OCI-M2 (cell line): Measurements from ENCODE around the gene PPHLN1.

Experiments
- DNase-seq: peaks from one replicate; lab custom pipeline; 2025; ENCODE audit not compliant: unreplicated experiment; lab: John Stamatoyannopoulos, UW

PPHLN1 gene

GRCh38 chr12:42325653-42326474, at the start of gene PPHLN1, which contains the start of gene ZCRB1:
Gene PPHLN1 (plus strand): TSS chr12:42326167. CDS start chr12:42335903, 9,736 bp downstream.
Gene ZCRB1 (minus strand): TSS chr12:42326094. CDS start chr12:42324102, 1,992 bp downstream.
- DNase-seq: no peak

DNA sequence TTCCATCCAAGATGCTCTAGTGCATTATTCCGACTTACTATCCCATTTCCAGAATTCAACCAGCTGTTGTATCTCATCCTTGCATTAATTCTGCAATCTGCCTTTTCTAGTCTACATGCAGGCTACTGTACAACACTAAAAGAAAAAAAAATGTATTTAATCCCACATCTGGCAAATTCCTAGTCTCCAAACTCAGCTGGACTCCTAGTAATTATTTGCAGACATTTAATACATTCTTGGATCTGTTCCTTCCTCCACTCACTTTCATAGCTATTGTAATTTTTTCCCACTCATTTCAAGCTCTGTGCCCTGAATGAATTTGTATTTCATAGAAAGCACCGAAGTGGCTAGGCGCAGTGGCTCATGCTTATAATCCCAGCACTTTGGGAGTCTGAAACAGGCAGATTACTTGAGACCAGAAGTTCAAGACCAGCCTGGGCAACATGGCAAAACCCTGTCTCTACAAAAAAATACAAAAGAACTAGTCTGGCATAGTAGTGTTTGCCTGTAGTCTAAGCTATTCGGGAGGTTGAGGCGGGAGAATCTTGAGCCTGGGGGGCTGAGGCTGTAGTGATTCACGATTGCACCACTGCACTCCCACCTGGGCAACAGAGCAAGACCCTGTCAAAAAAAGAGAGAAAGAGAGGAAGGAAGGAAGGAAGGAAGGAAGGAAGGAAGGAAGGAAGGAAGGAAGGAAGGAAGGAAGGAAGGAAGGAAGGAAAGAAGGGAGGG, 48.4 kb upstream of the PPHLN1 start:
- DNase-seq: no peak

GRCh38 chr12:42278128-42278510, 47.8 kb upstream of the PPHLN1 start:
- no peak for DNase-seq

DNA sequence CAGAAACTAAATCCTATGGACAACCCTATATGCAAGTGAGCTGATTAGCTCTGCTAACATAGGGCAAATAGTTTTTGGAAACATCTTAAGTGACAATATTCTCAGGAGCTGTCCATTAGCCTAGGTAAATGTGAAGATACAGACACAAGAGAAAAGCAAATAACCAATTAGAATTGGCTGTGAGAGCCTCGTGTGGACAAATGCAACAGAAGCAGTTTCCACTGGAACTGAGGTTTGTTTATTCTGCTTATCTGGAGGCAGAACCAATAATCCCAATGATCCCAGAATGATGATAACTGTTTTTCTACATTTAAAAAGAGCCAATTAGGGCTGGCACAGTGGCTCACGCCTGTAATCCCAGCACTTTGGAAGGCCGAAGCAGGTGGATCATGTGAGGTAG, 44.7 kb upstream of the PPHLN1 start:
- no peak for DNase-seq

GRCh38 chr12:42281844-42282243, 44.1 kb upstream of the PPHLN1 start:
- DNase-seq: no peak

GRCh38 chr12:42282294-42282693, 43.7 kb upstream of the PPHLN1 start:
- no peak for DNase-seq

- DNase-seq: no peak
These were observed 42.2 kb upstream of the PPHLN1 start for GRCh38 chr12:42283739-42284138.

DNA sequence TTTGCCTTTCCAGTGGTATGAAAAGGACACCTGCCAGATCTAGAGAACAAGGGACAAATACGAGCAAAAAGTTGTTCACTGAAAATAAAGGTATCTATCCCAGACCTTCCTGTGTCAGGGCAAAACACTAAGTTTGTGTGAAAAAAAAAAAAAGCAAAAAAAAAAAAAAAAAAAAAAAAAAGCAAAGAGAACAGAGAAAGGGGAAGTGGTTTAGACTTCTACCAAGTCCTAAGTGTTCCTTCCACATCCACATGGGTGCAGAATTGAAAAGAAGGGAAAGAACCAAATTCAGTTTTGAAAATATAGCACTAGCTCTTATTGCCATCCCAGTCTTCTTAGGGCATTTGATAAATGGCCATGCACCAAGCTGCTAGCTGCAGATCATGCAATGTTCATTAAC, 41.8 kb upstream of the PPHLN1 start:
- DNase-seq: no peak

- DNase-seq: no peak
These were observed 41.1 kb upstream of the PPHLN1 start for GRCh38 chr12:42284876-42285275.

GRCh38 chr12:42285431-42285830, 40.5 kb upstream of the PPHLN1 start:
- no peak for DNase-seq

DNA sequence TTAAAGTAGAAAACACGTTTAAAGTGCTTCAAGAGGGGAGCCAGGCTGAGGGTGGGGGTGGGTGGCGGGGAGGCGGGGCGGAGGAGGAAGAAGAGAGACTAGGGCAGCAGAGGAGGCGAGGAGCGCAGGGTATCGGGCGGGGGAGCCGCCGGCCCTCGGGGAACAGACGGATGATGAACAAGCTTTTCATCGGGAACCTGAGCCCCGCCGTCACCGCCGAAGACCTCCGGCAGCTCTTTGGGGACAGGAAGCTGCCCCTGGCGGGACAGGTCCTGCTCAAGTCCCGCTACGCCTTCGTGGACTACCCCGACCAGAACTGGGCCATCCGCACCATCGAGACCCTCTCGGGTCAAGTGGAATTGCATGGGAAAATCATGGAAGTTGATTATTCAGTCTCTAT, 39.2 kb upstream of the PPHLN1 start:
- DNase-seq: no peak

DNA sequence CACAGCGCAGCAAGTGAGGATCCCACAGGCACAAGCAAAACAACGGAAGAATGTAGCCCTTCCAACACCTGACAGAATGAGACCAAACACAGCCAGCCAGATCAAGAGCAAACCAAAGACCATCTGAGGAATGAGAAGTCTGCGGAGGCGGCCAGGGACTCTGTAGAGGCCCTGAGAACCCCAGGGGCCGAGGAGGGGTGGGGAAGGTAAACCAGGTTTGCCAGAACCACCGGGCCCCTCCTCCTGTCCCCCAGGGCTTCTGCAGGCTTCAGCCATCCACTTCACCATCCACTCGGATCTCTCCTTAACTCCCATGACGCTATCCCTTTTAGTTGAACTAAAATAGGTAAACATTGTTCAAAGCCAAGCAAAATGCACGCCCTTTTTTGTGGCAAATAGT, 37.4 kb upstream of the PPHLN1 start:
- DNase-seq: no peak

- DNase-seq: no peak
These were observed 34.3 kb upstream of the PPHLN1 start for GRCh38 chr12:42291680-42292079.

GRCh38 chr12:42296503-42297109, 29.4 kb upstream of the PPHLN1 start:
- no peak for DNase-seq

DNA sequence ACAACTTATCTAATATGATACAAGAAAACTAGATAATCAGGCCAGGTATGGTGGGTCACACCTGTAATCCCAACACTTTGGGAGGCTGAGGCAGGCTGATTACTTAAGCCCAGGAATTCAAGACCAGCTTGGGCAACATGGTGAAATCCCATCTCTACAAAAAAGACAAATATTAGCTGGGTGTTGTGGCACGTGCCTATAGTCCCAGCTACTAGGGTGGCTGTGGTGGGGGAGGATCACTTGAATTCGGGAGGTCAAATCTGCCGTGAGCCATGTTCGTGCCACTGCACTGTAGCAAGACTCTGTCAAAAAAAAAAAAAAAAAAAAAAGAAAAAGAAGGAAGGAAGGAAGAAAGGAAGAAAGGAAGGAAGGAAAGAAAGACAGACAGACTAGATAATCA, 27.1 kb upstream of the PPHLN1 start:
- DNase-seq: no peak

DNA sequence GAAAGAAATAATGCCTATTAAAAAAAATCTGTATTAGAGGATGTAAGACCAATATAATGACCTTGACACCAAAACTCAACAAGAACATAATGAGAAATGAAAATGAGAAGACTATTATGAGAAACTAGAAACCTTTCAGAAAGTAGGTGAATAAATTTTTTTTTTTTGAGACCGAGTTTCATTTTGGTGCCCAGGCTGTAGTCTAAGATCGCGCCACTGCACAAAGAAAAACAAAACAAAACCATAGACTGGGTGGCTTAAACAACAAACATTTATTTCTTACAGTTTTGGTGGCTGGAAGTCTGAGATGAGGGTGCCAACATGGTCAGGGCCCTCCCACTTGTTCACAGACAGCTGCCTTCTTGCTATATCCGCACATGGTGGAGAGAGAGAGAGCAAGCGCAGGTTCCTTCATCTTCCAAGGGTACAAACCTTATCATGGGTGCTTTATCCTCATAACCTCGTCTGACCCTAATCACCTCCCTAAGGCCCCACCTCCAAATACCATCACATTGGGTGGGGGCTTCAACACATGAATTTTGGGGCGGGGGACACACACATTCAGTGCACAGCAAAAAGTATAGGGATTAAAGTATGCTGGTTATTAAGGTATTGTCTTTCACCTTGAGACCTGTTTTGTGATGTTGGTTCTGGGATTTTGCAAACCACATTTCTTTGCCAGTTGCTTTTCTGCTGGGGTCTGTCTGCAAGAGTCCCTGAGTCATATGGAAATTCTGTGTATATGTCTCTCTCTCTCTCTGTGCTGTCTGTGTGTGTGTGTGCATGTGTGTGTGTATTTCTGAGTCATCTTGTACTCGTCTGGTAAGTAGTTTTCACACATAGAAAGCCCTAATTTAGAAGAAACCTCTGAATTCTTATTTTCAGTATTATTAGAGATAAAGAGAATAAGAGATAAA, 26.3 kb upstream of the PPHLN1 start:
- no peak for DNase-seq

DNA sequence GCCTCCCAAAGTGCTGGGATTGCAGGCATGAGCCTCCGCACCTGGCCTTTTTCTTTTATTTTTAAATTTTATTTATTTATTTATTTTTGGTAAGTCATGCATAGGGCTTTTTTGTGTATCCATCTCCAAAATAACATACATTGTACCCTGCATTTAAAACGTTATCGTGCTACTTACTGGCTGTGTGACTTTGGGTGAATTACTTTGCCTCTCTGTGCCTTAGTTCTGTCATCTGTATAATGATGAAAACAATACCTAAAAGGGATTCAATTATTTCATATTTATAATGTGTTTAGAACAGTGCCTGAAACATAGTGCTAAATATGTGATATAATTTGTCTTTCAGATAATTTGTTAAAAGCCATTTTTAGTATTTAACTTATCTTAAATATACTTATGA, 19.7 kb upstream of the PPHLN1 start:
- DNase-seq: no peak

DNA sequence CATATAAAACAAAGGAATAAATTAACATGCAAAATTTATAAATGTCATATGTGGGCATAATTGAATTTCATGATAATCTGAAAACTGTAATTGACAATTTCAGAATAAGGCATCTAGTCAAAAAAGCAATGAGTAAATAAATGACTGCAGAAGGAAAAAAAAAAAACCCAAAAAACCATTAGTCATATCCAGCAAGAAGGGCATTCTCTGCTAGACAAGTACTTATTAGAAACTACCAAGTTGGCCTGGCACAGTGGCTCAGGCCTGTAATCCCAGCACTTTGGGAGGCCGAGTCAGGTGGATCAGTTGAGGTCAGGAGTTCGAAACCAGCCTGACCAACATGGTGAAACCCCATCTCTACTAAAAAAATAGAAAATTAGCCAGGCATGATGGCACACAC, 17.6 kb upstream of the PPHLN1 start:
- no peak for DNase-seq

DNA sequence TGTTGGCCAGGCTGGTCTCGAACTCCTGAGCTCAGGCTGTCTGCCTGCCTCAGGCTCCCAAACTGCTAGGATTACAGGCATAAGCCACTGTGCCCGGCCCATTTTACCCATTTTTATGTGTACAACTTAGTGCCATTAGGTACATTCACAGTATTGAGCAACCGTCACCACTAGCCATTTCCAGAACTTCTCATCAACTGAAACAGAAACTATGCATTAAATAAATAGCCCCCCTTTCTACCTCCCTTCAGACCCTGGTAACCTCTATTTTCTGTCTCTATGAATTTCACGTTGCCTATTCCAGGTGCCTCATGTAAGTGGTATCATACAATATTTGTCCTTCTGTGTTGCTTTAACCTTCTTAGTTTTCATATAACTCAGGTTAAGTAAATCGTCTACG, 16.0 kb upstream of the PPHLN1 start:
- DNase-seq: no peak

DNA sequence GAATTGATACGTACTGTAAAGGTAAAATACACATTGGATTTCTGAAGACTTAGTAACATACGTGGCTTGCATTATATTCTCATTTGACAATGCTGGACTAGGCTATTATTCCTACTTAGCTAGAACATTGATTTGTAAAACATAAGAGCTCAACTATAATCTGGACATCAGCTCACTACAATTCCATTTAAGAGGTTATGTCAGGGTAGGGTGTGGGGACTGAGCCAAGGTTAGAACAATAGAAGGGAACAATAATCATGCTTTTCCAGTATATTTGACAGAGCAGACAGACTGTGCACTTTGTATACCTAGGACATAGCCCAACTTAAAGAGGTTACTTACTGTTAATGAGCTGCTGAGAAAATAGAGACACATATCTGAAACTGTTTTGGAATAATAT, 10.9 kb upstream of the PPHLN1 start:
- no peak for DNase-seq

- DNase-seq: no peak
These were observed 5.2 kb upstream of the PPHLN1 start for GRCh38 chr12:42320796-42321195.
